ENCODE measurements around the gene ANKRD11.

The ANKRD11 gene

GRCh38 chr16:89323120-89323960, 167.0 kb downstream of the ANKRD11 start:
- H3K4me3 ChIP-seq (IDR thresholded peaks at IDR 0.05; ENCODE audit: insufficient read depth, low read depth, low read length): no peak overlapping the region
- H3K79me2 ChIP-seq (ENCODE audit: insufficient read depth, low read depth): peaks cover 96% of the 10 kb centered on the region
- TF ChIP-seq CTCF (conservative IDR thresholded peaks at IDR 0.05; ENCODE audit: low read depth, low read length): no peak
- no peak overlapping the region for H3K27ac ChIP-seq
- H2AFZ ChIP-seq (ENCODE audit: low read depth): no peak overlapping the region
- H3K27me3 ChIP-seq (ENCODE audit: insufficient read depth, low read depth): no peaks in the 10 kb centered on the region
- peaks cover 25% of the 10 kb centered on the region for H4K20me1 ChIP-seq (ENCODE audit: insufficient read depth)
- H3K4me2 ChIP-seq: no peak overlapping the region
- no peaks in the 10 kb centered on the region for H3K36me3 ChIP-seq (ENCODE audit: insufficient read depth)
- H3K4me1 ChIP-seq (ENCODE audit: low read depth, poor library complexity, severe bottlenecking): peaks cover 18% of the 10 kb centered on the region
- no peak overlapping the region for H3K9ac ChIP-seq

GRCh38 chr16:89322321-89323119, 167.8 kb downstream of the ANKRD11 start:
- Histone ChIP-seq H3K9ac (no peak overlapping the region), H3K79me2 (ENCODE audit: insufficient read depth, low read depth) (peaks cover 95% of the 10 kb centered on the region), H4K20me1 (ENCODE audit: insufficient read depth) (peaks cover 22% of the 10 kb centered on the region), H3K27ac (no peak overlapping the region), H3K4me3 (IDR thresholded peaks at IDR 0.05; ENCODE audit: insufficient read depth, low read depth, low read length) (no peak overlapping the region), H2AFZ (ENCODE audit: low read depth) (no peak overlapping the region), H3K27me3 (ENCODE audit: insufficient read depth, low read depth) (no peaks in the 10 kb centered on the region), H3K4me1 (ENCODE audit: low read depth, poor library complexity, severe bottlenecking) (peaks cover 13% of the 10 kb centered on the region), H3K4me2 (no peak overlapping the region), H3K36me3 (ENCODE audit: insufficient read depth) (no peaks in the 10 kb centered on the region)
- no peak for TF ChIP-seq CTCF (conservative IDR thresholded peaks at IDR 0.05; ENCODE audit: low read depth, low read length)

GRCh38 chr16:89320782-89321501, 169.4 kb downstream of the ANKRD11 start:
- Histone ChIP-seq H3K79me2 (ENCODE audit: insufficient read depth, low read depth) (peaks cover 95% of the 10 kb centered on the region), H2AFZ (ENCODE audit: low read depth) (no peak overlapping the region), H3K4me1 (ENCODE audit: low read depth, poor library complexity, severe bottlenecking) (peaks cover 3% of the 10 kb centered on the region), H3K36me3 (ENCODE audit: insufficient read depth) (no peaks in the 10 kb centered on the region), H3K27me3 (ENCODE audit: insufficient read depth, low read depth) (no peaks in the 10 kb centered on the region), H3K27ac (no peak overlapping the region), H3K4me3 (IDR thresholded peaks at IDR 0.05; ENCODE audit: insufficient read depth, low read depth, low read length) (no peak overlapping the region), H3K9ac (no peak overlapping the region), H4K20me1 (ENCODE audit: insufficient read depth) (peaks cover 24% of the 10 kb centered on the region), H3K4me2 (no peak overlapping the region)
- no peak for TF ChIP-seq CTCF (conservative IDR thresholded peaks at IDR 0.05; ENCODE audit: low read depth, low read length)

- Histone ChIP-seq H3K4me1 (ENCODE audit: low read depth, poor library complexity, severe bottlenecking) (peaks cover 3% of the 10 kb centered on the region), H2AFZ (ENCODE audit: low read depth) (no peak overlapping the region), H3K4me3 (IDR thresholded peaks at IDR 0.05; ENCODE audit: insufficient read depth, low read depth, low read length) (no peak overlapping the region), H3K27ac (no peak overlapping the region), H3K79me2 (ENCODE audit: insufficient read depth, low read depth) (peaks cover 95% of the 10 kb centered on the region), H3K27me3 (ENCODE audit: insufficient read depth, low read depth) (no peaks in the 10 kb centered on the region), H3K9ac (no peak overlapping the region), H3K4me2 (no peak overlapping the region), H3K36me3 (ENCODE audit: insufficient read depth) (no peaks in the 10 kb centered on the region), H4K20me1 (ENCODE audit: insufficient read depth) (peaks cover 24% of the 10 kb centered on the region)
- no peak for TF ChIP-seq CTCF (conservative IDR thresholded peaks at IDR 0.05; ENCODE audit: low read depth, low read length)
Observed at GRCh38 chr16:89319886-89320781, 170.2 kb downstream of the ANKRD11 start.

Measured in KMS-11 (cell line).